COR-L47 (cell line): ENCODE data around the gene FCHSD2.
"Not testable (repeated sequence)": the region's sequence is repeated elsewhere in the genome, so short reads cannot be mapped to it uniquely, and the experiment has no call there.

ENCODE experiments used
- DNase-seq: peaks from one replicate; lab custom pipeline; 2025; lab: John Stamatoyannopoulos, UW

The FCHSD2 gene

GRCh38 chr11:72792437-72793021 lies 349.6 kb downstream of the FCHSD2 start:
- no peak for DNase-seq

GRCh38 chr11:72791228-72791627 lies 350.9 kb downstream of the FCHSD2 start:
- not testable (repeated sequence) for DNase-seq

GRCh38 chr11:72789493-72790131 lies 352.5 kb downstream of the FCHSD2 start:
- DNase-seq, result no peak

- DNase-seq, result no peak
Measured at GRCh38 chr11:72788241-72788640, 353.9 kb downstream of the FCHSD2 start.

GRCh38 chr11:72787216-72788104 lies 354.7 kb downstream of the FCHSD2 start:
- DNase-seq, result no peak
